HG03135 (cell line): ENCODE results near the gene RELT.
"Not testable (repeated sequence)": the region's sequence is repeated elsewhere in the genome, so short reads cannot be mapped to it uniquely, and the experiment has no call there.

Source experiments
- ATAC-seq: cut with Tn5 transposase; IDR thresholded peaks from one replicate; pipeline ENCODE4 v1.9.1; 2021; ENCODE audit warnings: mild to moderate bottlenecking, moderate library complexity; ENCODE audit not compliant: unreplicated experiment

The RELT gene

GRCh38 chr11:73428227-73428626 is 52.0 kb downstream of the RELT start:
- no peak for ATAC-seq

- no peak for ATAC-seq
Observed at GRCh38 chr11:73428699-73429098, 52.5 kb downstream of the RELT start.

GRCh38 chr11:73429121-73429750 is 53.0 kb downstream of the RELT start:
- no peak for ATAC-seq

- ATAC-seq = no peak
Observed at GRCh38 chr11:73430326-73430725, 54.1 kb downstream of the RELT start.

- no peak for ATAC-seq
Observed at GRCh38 chr11:73431396-73431795, 55.2 kb downstream of the RELT start.

GRCh38 chr11:73436859-73437258 is 60.7 kb downstream of the RELT start:
- not testable (repeated sequence) for ATAC-seq

- no peak for ATAC-seq
Observed at GRCh38 chr11:73439002-73439843, 63.0 kb downstream of the RELT start.

GRCh38 chr11:73445980-73446379 is 69.8 kb downstream of the RELT start:
- ATAC-seq = no peak

- ATAC-seq = no peak
Observed at GRCh38 chr11:73446766-73447165, 70.6 kb downstream of the RELT start.
